ENCODE measurements around the gene ARMC9. TPM values are rescaled to one million over a fixed set of nuclear protein-coding genes. Genes with fewer than 3 reads are reported as not detected.

ARMC9 gene
- total RNA-seq, 1 donor from 2014 or later = 11.8 TPM

DNA sequence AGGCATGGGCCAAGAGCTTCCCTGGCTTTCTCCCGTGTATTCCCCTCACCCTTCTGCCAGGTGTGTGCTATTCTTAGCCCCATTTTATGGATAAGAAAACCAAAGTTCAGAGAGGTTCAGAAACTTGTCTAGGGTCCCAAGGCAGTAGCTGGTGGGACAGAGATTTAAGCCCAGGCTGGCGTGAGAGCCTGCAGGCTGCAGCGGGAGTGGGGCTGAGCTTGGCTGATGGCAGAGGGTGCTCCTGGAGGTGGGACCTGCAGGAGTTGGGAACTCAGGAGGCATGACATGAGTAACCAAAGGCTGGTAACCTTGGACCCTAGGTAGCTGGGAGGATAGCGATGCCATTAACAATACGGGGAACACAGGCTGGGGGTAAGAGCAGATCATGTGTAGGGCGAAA is 109.8 kb downstream of the ARMC9 start:
- no peak for DNase-seq (ENCODE audit: low spot score)

DNA sequence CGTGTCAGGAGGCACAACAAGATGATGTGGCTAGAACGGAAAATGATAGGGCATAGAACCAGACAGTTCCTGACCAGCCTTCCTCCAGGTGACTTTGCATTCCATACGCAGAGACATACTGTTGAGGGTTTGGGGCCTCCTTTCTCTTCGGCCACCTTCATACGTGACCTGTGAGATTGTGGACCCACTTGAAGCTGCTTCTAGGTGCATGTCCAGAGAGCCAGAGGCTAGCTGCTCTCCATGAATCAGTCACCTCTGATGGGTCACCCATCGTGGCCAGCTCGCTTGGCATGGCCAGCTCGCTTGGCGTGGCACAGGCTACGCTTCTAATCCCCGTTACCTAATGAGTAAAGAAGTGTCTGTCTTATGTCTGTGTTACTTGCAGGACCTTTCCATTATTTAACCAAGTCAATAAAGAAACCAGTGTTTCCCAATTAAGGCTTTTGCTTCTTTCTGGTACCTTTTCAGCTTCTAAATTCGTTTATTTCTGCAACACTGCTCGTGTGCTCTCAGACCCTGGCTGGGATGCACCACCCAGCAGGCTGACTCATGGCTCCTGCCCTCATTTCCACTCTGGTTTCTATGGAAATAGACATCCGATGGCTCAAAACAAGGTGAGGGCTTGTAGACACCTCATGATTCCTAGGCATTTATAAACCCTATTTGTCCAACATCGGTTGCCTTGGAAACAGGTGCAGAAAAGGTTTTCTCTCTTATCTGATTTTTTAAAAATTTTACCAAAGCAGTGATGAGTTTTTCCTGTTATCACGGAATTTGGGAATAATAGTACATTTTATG is 110.4 kb downstream of the ARMC9 start:
- DNase-seq (ENCODE audit: low spot score) = no peak

DNA sequence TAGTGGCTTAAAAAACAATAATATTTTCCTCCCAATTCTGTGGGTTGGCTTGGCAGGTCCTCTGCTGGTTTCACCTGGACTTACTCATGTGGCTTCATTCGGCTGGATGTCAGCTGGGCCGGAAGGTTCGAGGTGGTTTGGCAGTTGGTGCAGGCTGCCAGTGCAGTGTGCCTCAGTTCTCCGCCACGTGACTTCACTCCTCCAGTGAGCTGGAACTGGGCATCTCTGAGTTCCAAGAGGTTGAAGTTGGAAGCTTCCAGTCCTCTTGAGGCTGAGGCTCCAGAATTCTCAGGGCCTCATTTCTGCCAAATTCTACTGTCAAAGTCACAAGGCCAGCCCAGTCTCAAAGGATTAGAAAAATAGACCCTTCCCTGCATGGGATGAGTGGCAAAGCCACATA is 113.6 kb downstream of the ARMC9 start:
- DNase-seq (ENCODE audit: low spot score) = no peak

DNA sequence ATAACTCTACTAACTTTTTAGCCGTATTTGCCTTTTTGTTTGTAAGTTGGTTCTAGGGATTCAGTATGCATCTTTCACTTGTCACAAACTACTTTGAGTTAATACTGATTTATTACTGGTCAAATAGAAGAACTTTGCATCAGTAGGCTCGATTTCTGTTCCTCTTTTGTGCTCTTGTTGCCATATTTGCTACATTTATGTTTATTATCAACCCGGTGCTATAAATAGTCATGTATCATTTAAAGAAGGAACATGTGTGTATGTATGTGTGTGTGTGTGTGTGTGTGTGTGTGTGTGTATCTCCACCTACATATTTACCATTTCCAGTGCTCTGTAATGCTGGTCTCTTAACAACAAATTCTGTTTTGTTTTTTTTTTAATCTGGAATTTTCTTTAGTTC is 117.5 kb downstream of the ARMC9 start:
- DNase-seq (ENCODE audit: low spot score) = no peak

DNA sequence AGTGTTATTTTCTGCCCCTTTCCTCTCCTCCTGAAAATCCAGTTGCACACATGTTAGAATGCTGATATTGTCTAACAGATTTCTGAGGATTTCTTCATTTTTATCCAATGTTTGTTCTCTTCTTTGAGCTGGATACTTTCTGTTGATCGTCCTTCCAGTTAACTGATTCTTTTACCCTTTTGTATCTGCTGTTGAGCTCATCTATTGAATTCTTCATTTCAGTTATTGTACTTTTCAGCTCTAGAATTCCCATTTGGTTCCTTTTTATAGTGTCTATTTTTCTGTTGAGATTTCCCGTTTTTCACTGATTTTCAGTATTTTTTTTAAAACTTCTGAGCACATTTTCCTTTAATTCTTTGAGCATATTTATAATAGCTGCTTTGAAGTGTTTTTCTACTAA is 119.1 kb downstream of the ARMC9 start:
- DNase-seq (ENCODE audit: low spot score) = no peak

DNA sequence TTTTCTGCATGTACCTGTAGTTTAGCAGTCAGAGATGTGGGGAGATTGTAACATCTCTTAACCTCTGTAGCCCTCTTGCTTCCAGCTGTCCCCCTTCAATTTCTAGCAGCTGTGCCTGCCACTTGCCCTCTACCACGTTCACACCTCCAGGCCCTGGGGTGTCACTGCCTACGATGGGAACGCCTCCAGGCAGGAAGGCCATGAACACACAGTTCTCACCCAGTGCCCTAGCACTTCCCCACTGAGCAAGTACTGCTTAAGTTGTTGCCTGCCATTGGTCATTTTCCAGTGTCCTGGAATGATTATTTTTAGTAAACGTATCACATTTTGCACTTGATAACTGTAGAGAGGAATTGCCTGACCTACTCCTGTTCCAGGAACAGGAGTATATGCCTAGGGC is 120.0 kb downstream of the ARMC9 start:
- DNase-seq (ENCODE audit: low spot score) = peak; percentile 64

DNA sequence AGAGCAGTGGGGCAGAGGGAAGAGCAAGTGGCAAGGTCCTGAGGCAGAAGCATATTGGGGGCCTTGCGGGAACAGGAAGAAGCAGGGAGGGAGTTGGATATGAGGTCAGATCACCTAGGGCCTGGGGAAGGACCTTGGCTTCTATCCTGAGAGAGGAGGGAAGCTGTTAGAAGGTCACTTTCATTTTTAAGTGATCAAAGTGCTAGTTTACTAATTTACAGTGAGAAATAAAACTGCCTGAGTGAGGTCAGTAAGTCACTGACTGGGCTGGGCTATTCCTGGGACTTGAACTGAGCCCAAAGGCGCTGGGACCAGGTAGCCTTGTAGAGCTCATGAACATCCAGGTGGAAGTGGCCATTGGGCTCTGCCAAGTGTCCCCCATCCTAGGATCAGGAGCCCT is 120.5 kb downstream of the ARMC9 start:
- peak; percentile 39 for DNase-seq (ENCODE audit: low spot score)

DNA sequence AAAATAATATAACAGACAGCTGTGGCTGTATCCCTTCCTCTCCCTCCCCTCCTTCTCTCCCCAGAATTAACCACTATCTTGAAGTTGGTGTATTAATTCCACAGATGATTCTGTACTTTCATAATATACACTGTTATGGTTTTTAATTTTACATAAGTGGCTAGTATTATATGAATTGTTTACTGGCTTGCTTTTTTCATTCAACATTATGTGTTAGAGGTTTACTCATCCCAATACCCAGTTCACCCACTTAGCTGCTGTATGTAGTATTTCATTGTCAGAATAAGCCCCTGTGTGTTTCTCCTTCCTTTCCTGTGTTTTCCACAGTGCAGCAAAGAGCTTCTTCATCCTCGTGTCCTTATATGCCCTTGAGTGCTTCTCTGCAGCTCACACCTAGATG is 121.4 kb downstream of the ARMC9 start:
- no peak for DNase-seq (ENCODE audit: low spot score)

DNA sequence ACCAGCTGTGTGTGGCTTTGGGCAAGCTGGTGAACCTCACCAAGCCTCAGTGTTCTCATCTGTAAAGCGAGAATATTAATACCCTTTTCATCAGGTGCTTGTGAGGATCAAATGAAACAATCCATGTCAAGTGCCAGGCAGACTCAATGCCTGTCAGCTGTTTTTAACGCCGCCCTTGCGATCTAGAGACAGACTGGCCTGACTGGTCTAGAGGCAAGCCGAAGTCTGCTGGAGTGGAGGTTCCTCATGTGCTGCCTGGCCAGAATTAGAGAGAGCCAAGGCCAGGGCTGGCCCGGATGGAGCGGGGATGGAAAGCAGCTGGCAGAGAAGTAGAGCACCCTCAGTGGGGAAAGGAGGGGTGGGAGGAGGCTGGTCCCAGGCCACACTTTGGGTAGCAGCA is 122.6 kb downstream of the ARMC9 start:
- peak; percentile 83 for DNase-seq (ENCODE audit: low spot score)

DNA sequence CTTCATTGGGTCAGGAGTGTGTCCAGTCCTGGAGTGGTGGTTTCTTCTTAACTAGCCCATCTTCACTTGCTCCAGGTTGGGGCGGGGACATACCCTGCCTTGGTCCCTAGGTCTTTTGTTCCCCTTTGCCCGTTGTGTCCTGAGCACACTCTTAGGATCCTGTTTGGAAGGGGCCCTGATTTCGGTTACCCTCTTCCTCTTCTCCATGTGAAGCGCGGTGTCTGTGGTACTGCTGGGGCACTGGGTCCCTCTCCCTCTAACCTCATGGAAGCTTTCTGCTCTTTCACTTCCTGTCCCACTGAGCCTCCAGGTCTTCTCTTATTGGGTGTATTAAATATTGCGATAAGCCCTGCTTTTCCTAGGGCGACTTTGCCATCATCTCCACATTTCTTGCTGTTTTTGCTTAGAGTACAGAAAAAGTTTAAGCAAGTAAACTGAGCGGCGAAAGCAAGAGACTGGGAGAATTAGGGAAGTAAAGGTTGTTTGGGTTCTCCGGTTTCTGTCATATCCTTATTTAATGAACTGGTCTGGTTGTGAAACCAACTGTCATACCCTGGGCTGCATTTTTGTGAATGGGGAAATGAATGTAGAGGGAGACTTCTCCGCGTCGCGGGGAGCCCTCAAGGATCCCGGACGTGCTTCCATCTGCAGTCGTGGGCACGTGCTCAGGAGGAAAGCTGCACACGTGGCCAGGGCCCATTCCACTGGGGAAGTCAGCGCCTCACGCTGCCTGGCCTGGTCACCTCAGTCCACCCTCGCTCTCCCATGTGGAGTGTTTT is 123.3 kb downstream of the ARMC9 start:
- peak; percentile 77 for DNase-seq (ENCODE audit: low spot score)

DNA sequence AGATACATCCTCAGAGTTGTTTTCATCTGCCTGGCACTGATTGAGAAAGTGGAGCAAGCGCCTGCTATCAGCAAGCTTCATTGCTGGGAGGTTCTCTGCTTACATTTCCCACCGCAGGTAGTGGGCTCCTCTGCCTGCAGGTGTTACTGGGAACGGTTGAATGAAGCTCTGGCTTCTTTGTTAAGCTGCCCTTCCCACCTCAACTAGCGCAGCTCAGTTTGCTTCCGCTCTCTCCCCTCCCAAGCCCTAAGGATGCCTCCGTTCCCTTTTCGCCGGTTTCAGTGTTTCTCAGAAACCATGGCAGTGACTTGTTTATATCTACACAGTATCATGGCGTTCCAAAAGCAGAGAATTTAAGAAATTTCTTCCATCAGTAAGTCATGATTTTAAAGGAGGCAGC is 124.9 kb downstream of the ARMC9 start:
- peak; percentile 73 for DNase-seq (ENCODE audit: low spot score)

DNA sequence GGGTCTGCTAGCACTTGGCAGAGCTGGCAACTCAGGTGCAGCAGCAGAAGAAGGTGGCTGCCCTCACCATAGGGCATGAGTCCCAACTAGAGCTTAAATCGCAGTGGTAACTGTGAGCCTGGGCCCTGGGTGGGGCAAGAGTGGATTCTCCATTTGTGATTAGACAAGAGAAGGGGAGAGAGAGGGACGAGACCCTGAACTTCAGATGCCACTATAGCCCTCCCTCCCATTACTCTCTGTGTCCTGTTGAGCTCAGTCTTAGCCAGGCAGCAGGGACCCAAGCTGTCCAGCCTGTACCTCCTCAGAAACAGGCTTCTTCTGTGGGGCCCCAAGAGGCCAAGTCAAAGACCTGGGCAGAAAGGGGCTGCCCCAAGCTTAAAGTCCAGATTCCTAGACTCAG is 127.4 kb downstream of the ARMC9 start:
- DNase-seq (ENCODE audit: low spot score) = peak; percentile 47

DNA sequence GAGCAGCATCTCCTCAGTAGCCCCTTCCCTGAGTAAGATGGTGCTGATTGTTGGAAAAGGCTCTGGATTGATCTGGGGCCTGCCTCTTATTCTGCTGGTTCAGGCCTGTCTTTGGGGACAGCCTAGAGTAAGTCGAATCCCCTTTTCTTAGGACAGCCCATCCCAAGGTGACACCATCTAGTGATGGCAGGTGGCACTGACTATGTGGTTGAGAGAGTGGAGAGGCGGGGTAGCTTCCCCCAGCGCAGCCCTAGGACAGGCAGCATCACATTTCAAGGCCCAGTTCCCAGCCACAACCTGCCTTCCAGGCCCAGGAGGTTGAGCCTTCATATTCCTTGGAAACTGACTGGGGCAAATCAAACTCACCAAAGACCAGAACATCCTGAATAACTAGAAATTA is 128.0 kb downstream of the ARMC9 start:
- DNase-seq (ENCODE audit: low spot score) = no peak

DNA sequence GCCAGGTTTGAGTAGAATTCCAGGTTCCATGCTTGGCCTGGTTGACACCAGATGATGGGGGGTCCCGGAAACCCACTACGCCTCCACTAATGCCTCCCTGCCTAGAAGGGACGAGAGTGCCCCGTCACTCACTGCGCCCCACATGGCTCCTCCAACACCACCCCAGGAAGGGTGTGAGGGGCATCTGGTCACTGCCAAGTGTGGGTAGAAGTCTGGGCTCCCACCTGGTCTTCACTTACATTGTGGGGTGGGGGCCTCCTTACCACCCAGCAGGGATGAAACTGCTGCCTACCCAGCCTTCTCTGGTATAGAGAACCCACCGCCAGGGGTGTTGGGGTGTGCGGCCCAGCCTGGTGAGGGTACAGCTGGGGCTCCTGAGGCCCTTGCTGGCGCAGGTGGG is 131.9 kb downstream of the ARMC9 start:
- peak; percentile 59 for DNase-seq (ENCODE audit: low spot score)

DNA sequence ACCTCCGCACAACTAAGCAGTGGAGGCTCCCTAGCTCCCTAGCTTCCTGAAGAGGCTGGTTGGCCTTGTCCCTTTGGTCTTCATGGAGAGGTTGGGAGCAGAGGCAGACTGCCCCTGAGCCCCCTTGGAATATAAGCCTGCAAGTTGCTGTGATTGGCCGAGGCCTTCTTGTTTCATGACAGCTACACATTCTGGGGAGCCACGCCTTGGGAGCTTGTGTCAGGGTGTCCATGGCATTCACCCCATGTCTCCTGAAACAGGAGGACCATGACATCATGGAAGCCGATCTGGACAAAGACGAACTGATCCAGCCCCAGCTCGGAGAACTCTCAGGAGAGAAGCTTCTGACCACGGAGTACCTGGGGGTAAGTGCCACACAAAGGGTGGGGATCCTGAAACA is 133.1 kb downstream of the ARMC9 start:
- peak; percentile 65 for DNase-seq (ENCODE audit: low spot score)

DNA sequence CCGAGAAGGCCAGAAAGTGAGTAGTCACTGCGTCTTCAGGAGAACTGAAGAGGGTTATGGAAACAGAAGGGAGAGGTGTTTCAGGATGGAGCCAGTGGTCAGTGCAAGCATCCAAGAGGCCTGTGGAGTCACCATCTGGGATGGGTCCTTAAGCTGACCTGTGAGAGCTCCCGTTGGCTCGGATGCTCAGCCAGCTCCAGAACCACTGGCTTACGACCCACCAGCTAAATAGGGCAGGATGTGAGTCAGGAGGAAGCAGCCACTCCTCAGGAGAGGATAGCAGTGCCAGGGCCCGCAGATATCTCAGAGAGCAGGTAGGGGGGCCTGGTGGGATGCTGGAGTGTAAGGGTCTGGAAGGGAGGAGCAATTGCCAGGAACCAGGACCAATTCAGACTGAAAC is 134.0 kb downstream of the ARMC9 start:
- DNase-seq (ENCODE audit: low spot score) = peak; percentile 51

DNA sequence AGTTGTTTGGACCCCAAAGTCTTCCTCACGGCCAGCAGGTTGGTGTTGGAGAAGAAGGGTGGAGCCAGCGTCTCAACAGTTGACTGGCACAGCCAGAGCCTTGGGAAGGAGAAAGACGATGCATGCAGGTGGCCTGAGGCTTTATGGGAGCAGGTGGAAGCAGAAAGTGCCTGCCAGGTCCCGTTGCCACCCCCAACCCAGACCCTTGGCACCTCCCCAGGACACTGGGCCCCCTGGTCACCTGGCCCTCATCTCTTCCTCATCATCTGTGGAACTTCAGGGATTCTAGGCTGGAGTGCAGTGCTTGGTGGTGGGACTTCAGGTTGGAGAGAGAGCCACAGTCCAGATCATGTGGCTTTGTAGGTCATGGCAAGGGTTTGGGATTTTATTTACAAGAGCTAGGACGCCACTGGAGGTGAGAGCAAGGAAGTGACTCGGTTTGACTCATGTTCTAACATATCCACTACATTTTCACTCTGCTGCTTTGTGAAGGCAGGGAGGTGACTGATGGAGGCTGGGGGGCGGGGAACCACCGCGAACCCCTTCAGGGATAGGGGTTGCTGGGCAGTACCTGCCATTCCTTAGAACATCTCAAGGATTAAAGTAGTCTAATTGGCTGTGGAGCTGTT is 134.6 kb downstream of the ARMC9 start:
- DNase-seq (ENCODE audit: low spot score) = peak; percentile 60

DNA sequence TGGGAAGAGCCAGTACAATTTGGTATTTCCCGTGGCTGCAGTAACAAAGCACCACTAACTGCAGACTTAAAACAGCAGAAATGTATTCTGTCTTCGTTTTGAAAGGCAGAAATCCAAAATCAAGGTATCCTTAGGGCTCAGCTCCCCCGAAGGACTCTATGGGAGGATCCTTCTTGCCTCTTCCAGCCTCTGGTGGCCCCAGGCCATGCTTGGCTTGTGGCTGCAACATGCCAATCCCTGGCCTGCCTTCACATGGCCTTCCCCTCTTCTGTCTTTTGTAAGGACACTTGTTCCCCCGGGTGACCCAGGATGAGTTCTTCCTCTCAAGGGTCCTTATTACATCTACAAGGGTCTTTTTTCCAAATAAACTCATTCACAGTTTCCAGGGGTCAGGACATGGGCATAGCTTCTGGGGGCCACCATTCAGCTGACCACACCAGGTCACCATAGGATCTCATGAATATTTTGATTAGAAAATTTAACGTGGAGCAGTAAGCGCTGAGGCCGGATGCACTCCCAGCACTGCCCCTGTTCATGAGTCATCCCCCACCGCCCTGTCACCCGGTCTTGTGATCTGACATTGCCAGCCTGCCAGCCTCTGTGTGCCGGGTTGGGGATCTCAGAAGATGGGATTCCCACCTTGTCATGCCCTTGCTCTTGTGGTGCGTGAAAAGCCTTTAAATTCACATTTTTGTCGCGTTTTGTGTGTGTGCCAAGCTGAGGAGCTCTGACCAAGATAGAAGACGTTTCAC is 135.9 kb downstream of the ARMC9 start:
- DNase-seq (ENCODE audit: low spot score) = peak; percentile 71

DNA sequence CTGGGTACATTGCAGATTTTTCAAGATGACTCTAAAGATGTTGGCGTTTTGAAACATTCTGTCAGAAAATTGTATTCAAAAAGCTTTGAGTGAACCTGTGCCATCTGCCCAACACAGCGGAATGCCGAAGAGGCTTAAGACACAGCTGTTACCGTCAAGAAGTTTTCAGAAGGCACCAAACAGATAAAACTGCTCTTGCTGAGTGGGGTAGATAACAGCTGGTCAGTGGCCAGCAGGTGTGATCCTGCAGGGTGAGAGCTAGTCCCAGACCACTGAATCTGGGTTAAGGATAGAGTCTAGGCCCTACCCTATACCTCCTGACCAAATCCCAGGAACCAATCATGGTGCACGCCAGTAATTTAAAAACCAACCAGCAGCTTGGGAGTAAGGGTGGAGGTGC is 136.6 kb downstream of the ARMC9 start:
- peak; percentile 1 for DNase-seq (ENCODE audit: low spot score)

DNA sequence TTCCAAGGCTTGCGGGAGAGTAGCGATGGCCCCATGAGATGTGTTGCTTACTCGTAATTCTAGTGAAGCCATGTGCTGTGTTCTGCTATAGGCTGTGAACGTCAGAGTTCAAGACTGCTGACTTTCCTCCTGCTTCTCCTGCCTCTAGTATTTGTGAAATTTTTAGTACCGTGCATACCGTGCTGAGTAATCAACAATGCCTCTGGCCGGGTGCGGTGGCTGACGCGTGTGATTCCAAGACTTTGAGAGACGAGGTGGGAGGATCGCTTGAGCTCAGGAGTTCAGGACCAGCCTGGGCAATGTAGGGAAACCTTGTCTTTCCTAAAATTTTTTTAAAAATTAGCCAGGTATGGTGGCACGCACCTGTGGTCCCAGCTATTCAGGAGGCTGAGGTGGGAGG is 137.2 kb downstream of the ARMC9 start:
- peak; percentile 16 for DNase-seq (ENCODE audit: low spot score)

DNA sequence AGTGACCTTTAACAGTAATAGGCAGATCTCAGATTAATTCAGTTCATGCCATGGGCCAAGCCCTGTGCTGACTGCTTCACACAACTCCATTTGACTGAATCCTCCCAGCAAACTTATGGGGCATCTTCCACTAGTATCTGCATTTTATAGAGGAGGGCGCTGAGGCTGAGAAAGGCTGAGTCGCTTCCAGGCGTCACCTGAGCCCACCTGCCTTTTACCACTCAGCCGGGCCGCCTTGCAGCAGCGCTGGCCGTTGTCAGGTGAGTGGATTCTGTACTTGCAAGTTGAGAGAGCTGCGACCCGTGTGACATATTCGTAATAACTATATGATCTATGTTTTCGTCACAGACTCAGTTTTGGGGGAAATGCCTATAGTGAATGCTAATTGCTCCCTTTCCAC is 137.8 kb downstream of the ARMC9 start:
- DNase-seq (ENCODE audit: low spot score) = peak; percentile 57

DNA sequence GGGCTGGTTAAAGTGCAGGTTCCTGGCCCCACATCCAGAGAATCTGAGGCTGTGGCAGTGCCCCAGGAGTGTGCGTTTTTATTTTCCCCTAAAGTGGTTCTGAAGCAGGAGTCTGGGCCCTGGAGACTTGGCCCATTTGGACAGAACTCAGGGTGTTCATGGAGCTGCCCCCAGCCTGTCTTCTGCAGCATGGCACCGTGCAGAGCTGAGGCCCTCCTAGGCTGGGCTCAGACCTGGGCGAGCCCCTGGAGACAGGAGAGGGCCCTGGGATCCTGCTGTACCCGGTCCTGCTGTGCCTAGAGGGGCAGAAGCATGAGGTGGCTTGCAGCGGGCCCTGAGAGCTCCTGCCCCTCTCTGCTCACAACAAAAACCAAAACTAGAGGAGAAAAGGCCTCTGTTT is 138.3 kb downstream of the ARMC9 start:
- peak; percentile 75 for DNase-seq (ENCODE audit: low spot score)
